Measurements from ENCODE around the gene SP2. TPM values are rescaled to one million over a fixed set of nuclear protein-coding genes. Genes with fewer than 3 reads are reported as not detected.

SP2 gene
- total and polyA plus RNA-seq, 2 donors (not counting 1 experiment from before 2014, with no cell fraction given): 1.5 to 2.6 TPM

DNA sequence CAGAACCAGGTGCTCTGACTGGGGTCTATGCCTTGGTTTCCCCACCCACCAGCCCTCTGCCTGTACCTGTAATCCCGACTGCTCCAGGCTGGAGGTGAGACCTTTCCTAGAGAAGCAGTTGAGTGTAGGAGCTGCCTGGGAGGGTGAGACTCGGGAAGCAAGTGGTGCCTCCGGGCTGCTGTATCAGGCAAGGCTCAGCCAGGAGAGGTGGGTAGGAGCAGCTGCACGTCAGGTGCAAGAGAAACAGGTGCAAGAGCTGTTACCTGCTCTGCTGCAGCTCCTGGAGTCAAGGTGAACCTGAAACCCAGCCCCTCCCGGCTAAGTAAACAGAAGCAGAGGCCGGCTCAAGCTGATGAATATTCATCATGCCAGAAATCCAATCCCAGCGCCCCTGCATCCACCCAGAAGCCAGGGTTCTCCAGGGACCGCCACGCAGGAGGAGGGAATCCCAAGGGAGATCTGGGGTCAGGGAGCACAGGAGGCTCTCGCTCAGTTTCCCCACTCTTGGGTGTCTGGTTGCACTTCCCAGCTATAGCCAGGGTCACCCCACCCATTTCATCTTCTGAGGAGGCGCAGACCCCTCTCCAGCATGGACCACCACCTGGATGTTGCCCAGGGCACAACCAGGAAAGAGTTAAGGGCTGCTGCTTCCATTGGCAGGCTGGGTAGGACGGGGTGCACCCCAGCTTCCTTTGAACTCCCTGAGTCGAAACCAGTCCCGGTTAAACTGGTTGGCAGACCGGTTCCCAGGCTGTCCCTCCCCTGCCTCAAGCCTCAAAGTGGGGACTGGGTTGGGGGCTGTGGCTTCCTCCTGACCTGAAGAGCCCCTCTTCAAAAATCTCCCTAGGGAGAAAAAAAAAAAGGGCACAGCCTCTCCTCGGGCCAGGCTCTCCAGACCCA, 61.8 kb downstream of the SP2 start, which contains the start of gene PRR15L:
Gene PRR15L, minus strand, starts transcription at position 293 of the 900 bp plus-strand sequence. CDS start 4,649 bp downstream, outside the sequence.
- H3K27ac ChIP-seq (ENCODE audit: insufficient read depth, low read length): no peak within 1 kb of the TSS
- no peaks in the 10 kb centered on the region for H3K4me1 ChIP-seq (ENCODE audit: control insufficient read depth, extremely low read depth, insufficient read depth, low read length)
- H4K20me1 ChIP-seq (ENCODE audit: control insufficient read depth, extremely low read depth, insufficient read depth, low read length): no peaks in the 10 kb centered on the region
- DNase-seq (ENCODE audit: low read depth in 2 of 2): no peak
- H2AFZ ChIP-seq (ENCODE audit: low read length): no peak within 1 kb of the TSS
- H3K9ac ChIP-seq (ENCODE audit: insufficient read depth, low read length): no peak within 1 kb of the TSS
- H3K36me3 ChIP-seq (ENCODE audit: control insufficient read depth, insufficient read depth, low read length): no peaks in the 10 kb centered on the region
- H3K4me3 ChIP-seq (replicated peaks in 1 of 4; ENCODE audit: control extremely low read depth in 1 of 4, insufficient read depth in 1 of 4, low read depth in 3 of 4, low read length in 4 of 4): no peak within 1 kb of the TSS
- H3K9me3 ChIP-seq (ENCODE audit: control insufficient read depth, insufficient read depth, low read depth, low read length): no peaks in the 10 kb centered on the region
- no peak within 1 kb of the TSS for H3K4me2 ChIP-seq (ENCODE audit: extremely low read depth, insufficient read depth, low read length)
- no peaks in the 10 kb centered on the region for H3K79me2 ChIP-seq (ENCODE audit: control insufficient read depth, insufficient read depth, low read length)
- peaks cover 12% of the 10 kb centered on the region for H3K27me3 ChIP-seq (ENCODE audit: control insufficient read depth, insufficient read depth, low read length)
- TF ChIP-seq, protein P1, sequence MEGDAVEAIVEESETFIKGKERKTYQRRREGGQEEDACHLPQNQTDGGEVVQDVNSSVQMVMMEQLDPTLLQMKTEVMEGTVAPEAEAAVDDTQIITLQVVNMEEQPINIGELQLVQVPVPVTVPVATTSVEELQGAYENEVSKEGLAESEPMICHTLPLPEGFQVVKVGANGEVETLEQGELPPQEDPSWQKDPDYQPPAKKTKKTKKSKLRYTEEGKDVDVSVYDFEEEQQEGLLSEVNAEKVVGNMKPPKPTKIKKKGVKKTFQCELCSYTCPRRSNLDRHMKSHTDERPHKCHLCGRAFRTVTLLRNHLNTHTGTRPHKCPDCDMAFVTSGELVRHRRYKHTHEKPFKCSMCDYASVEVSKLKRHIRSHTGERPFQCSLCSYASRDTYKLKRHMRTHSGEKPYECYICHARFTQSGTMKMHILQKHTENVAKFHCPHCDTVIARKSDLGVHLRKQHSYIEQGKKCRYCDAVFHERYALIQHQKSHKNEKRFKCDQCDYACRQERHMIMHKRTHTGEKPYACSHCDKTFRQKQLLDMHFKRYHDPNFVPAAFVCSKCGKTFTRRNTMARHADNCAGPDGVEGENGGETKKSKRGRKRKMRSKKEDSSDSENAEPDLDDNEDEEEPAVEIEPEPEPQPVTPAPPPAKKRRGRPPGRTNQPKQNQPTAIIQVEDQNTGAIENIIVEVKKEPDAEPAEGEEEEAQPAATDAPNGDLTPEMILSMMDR (conservative IDR thresholded peaks at IDR 0.05 in 1 of 2, IDR thresholded peaks at IDR 0.05 in 1 of 2; ENCODE audit: low read depth in 1 of 2, low read length in 2 of 2): no peak
- no peak for TF ChIP-seq EZH2 (IDR thresholded peaks at IDR 0.05; ENCODE audit: low read length, missing control alignments)

DNA sequence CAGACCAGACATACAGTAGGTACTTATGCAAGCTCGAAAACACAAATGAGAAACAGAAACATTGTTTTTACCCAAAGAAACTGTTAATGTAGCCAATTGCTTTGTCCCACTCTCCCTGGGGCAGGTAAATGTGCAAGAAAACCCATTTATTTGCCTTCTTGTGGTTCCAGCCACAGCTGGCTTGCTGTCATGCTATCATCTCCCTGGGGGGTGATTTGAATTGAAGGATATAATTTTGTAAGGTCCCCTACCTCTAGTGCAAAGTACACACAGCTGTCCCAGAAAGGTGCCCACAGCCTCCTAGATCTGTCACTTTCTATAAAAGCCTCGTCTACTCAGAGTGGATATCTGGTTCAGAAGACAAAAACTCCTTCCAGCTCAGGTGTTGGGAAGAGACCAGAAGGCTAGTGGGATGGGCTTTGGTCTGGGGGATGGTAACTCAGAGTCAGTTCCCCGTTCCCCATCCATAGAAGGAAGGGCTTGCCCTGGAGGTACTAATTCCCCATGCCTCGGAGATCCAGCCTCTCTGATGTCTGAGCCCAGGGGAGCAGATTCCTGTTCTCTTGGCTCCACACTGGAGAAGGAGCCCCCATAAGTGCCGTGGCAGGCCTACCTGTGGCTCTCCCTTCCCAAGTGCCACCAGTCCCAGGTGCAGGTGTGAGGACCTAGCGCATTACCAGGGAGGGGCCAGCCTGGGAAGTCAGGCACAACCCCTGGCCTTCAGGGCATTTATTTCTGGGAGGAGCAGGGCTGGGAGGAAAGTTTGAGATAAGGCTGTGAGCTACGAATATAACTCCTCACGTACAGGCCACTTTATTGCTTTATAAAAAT, 64.0 kb downstream of the SP2 start:
- Histone ChIP-seq H4K20me1 (ENCODE audit: control insufficient read depth, extremely low read depth, insufficient read depth, low read length) (no peaks in the 10 kb centered on the region), H3K79me2 (ENCODE audit: control insufficient read depth, insufficient read depth, low read length) (no peaks in the 10 kb centered on the region), H2AFZ (ENCODE audit: low read length) (no peak overlapping the region), H3K4me3 (replicated peaks in 1 of 4; ENCODE audit: control extremely low read depth in 1 of 4, insufficient read depth in 1 of 4, low read depth in 3 of 4, low read length in 4 of 4) (no peak overlapping the region), H3K27me3 (ENCODE audit: control insufficient read depth, insufficient read depth, low read length) (peaks cover 12% of the 10 kb centered on the region), H3K27ac (ENCODE audit: insufficient read depth, low read length) (no peak overlapping the region), H3K4me1 (ENCODE audit: control insufficient read depth, extremely low read depth, insufficient read depth, low read length) (no peaks in the 10 kb centered on the region), H3K36me3 (ENCODE audit: control insufficient read depth, insufficient read depth, low read length) (no peaks in the 10 kb centered on the region), H3K4me2 (ENCODE audit: extremely low read depth, insufficient read depth, low read length) (no peak overlapping the region), H3K9ac (ENCODE audit: insufficient read depth, low read length) (no peak overlapping the region), H3K9me3 (ENCODE audit: control insufficient read depth, insufficient read depth, low read depth, low read length) (no peaks in the 10 kb centered on the region)
- no peak for TF ChIP-seq EZH2 (IDR thresholded peaks at IDR 0.05; ENCODE audit: low read length, missing control alignments)
- TF ChIP-seq, protein P1 (conservative IDR thresholded peaks at IDR 0.05 in 1 of 2, IDR thresholded peaks at IDR 0.05 in 1 of 2; ENCODE audit: low read depth in 1 of 2, low read length in 2 of 2): no peak
- DNase-seq (ENCODE audit: low read depth in 2 of 2): no peak

DNA sequence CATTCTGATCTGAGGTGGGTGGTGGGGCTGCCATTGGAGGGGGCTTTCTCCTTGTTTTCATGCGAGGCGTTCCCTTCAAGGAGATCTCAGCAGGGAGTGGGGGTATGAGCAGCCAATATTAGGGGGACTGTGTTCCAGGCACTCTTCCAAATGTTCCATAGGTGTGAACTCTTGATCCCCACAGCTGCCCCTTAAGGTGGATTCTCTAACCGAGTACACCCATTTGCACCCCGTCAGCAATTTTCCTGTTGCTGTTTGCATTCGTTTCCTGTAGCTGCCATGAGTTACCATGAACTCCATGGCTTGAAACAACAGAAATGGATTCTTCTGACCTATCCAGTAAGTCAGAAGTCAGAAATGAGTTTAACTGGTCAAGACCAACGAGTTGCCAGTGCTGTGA, 65.4 kb downstream of the SP2 start:
- H3K9me3 ChIP-seq (ENCODE audit: control insufficient read depth, insufficient read depth, low read depth, low read length): no peaks in the 10 kb centered on the region
- no peak overlapping the region for H3K4me3 ChIP-seq (replicated peaks in 1 of 4; ENCODE audit: control extremely low read depth in 1 of 4, insufficient read depth in 1 of 4, low read depth in 3 of 4, low read length in 4 of 4)
- H3K27ac ChIP-seq (ENCODE audit: insufficient read depth, low read length): no peak overlapping the region
- no peaks in the 10 kb centered on the region for H4K20me1 ChIP-seq (ENCODE audit: control insufficient read depth, extremely low read depth, insufficient read depth, low read length)
- no peak overlapping the region for H2AFZ ChIP-seq (ENCODE audit: low read length)
- no peaks in the 10 kb centered on the region for H3K36me3 ChIP-seq (ENCODE audit: control insufficient read depth, insufficient read depth, low read length)
- peaks cover 12% of the 10 kb centered on the region for H3K27me3 ChIP-seq (ENCODE audit: control insufficient read depth, insufficient read depth, low read length)
- no peak for DNase-seq (ENCODE audit: low read depth in 2 of 2)
- H3K4me2 ChIP-seq (ENCODE audit: extremely low read depth, insufficient read depth, low read length): no peak overlapping the region
- H3K79me2 ChIP-seq (ENCODE audit: control insufficient read depth, insufficient read depth, low read length): no peaks in the 10 kb centered on the region
- H3K9ac ChIP-seq (ENCODE audit: insufficient read depth, low read length): no peak overlapping the region
- H3K4me1 ChIP-seq (ENCODE audit: control insufficient read depth, extremely low read depth, insufficient read depth, low read length): no peaks in the 10 kb centered on the region
- no peak for TF ChIP-seq EZH2 (IDR thresholded peaks at IDR 0.05; ENCODE audit: low read length, missing control alignments)
- TF ChIP-seq, protein P1 (conservative IDR thresholded peaks at IDR 0.05 in 1 of 2, IDR thresholded peaks at IDR 0.05 in 1 of 2; ENCODE audit: low read depth in 1 of 2, low read length in 2 of 2): no peak
